Measurements from ENCODE around the gene B3GALT6. TPM values are rescaled to one million over a fixed set of nuclear protein-coding genes. Genes with fewer than 3 reads are reported as not detected.

Gene B3GALT6
- total RNA-seq, 1 experiment from 2014 or later = 46.4 TPM

GRCh38 chr1:1183221-1183747 is 48.8 kb upstream of the B3GALT6 start:
- no TSS peak for BruUV-seq (replicated peaks)
- in situ Hi-C loops (cut with HindIII; ENCODE audit: low pct_unique_long_range_greater_than_20kb, low sequenced_read_pairs) = no loop called here
- no peak overlapping the region for H3K27ac ChIP-seq (ENCODE audit: low read length)
- ChIA-PET POLR2A (no interaction called here), CTCF (interaction anchor here (0.6 kb wide), 1 partner anchor 24 kb away, joined by 9 read pairs; no protein-coding TSS in a partner anchor)
- no peaks in the 10 kb centered on the region for H3K9me3 ChIP-seq (ENCODE audit: control insufficient read depth, insufficient read depth, low read depth, low read length)
- no peaks in the 10 kb centered on the region for H3K27me3 ChIP-seq (ENCODE audit: control insufficient read depth, insufficient read depth, low read length)
- DNase-seq (ENCODE audit: low read depth, low spot score) (no peak), ATAC-seq (no peak; the same call in 1 of the 2 replicates)
- H3K4me1 ChIP-seq (ENCODE audit: control insufficient read depth, insufficient read depth, low read length) = no peaks in the 10 kb centered on the region
- intact Hi-C loops (cut with micrococcal nuclease; ENCODE audit: unreplicated experiment) = loop anchor here (10.0 kb wide), 1 partner anchor 58 kb away; no protein-coding TSS in a partner anchor
- TF ChIP-seq SIN3A (IDR thresholded peaks at IDR 0.05; ENCODE audit: borderline replicate concordance, insufficient read depth, low read depth, low read length) (no peak), CTCF (IDR thresholded peaks at IDR 0.05) (no peak), TCF7L2 (IDR thresholded peaks at IDR 0.05; ENCODE audit: low read depth, low read length) (no peak), POLR2AphosphoS5 (IDR thresholded peaks at IDR 0.05; ENCODE audit: low read depth, low read length) (no peak), REST (IDR thresholded peaks at IDR 0.05; ENCODE audit: insufficient read depth in 1 of 2, low read depth in 2 of 2, low read length in 1 of 2) (no peak)
- no peak overlapping the region for H3K4me3 ChIP-seq (ENCODE audit: low read depth in 2 of 2, low read length in 2 of 2)
- H3K36me3 ChIP-seq (ENCODE audit: control insufficient read depth, insufficient read depth, low read length) = no peaks in the 10 kb centered on the region

- H3K27ac ChIP-seq (ENCODE audit: low read length) = no peak overlapping the region
- H3K4me3 ChIP-seq (ENCODE audit: low read depth in 2 of 2, low read length in 2 of 2) = no peak overlapping the region
- H3K36me3 ChIP-seq (ENCODE audit: control insufficient read depth, insufficient read depth, low read length) = no peaks in the 10 kb centered on the region
- BruUV-seq (replicated peaks) = no TSS peak
- no peaks in the 10 kb centered on the region for H3K27me3 ChIP-seq (ENCODE audit: control insufficient read depth, insufficient read depth, low read length)
- ChIA-PET CTCF (no interaction called here), POLR2A (no interaction called here)
- no peaks in the 10 kb centered on the region for H3K4me1 ChIP-seq (ENCODE audit: control insufficient read depth, insufficient read depth, low read length)
- in situ Hi-C loops (cut with HindIII; ENCODE audit: low pct_unique_long_range_greater_than_20kb, low sequenced_read_pairs) = no loop called here
- intact Hi-C loops (cut with micrococcal nuclease; ENCODE audit: unreplicated experiment) = loop anchor here (10.0 kb wide), 1 partner anchor 59 kb away; no protein-coding TSS in a partner anchor
- no peak for ATAC-seq
- TF ChIP-seq CTCF (IDR thresholded peaks at IDR 0.05) (no peak), REST (IDR thresholded peaks at IDR 0.05; ENCODE audit: insufficient read depth in 1 of 2, low read depth in 2 of 2, low read length in 1 of 2) (no peak), TCF7L2 (IDR thresholded peaks at IDR 0.05; ENCODE audit: low read depth, low read length) (no peak), SIN3A (IDR thresholded peaks at IDR 0.05; ENCODE audit: borderline replicate concordance, insufficient read depth, low read depth, low read length) (no peak), POLR2AphosphoS5 (IDR thresholded peaks at IDR 0.05; ENCODE audit: low read depth, low read length) (no peak)
- DNase-seq (ENCODE audit: low read depth, low spot score) = no peak
- no peaks in the 10 kb centered on the region for H3K9me3 ChIP-seq (ENCODE audit: control insufficient read depth, insufficient read depth, low read depth, low read length)
Observed at GRCh38 chr1:1183833-1184775, 47.9 kb upstream of the B3GALT6 start.

Data from Panc1 (cell line).